DMS114 treated with DMSO at 0.1 percent for 48 hours (cell line): ENCODE measurements around the gene ZNF248.

ENCODE experiments used
- DNase-seq: peaks from one replicate; lab custom pipeline; 2025; ENCODE audit not compliant: unreplicated experiment; lab: John Stamatoyannopoulos, UW

ZNF248 gene

GRCh38 chr10:37826806-37827205, 30.6 kb downstream of the ZNF248 start:
- no peak for DNase-seq

- DNase-seq, result no peak
Measured at GRCh38 chr10:37821237-37821636, 36.2 kb downstream of the ZNF248 start.

GRCh38 chr10:37819797-37820196, 37.6 kb downstream of the ZNF248 start:
- DNase-seq, result no peak

GRCh38 chr10:37816290-37816689, 41.1 kb downstream of the ZNF248 start:
- DNase-seq, result no peak

- DNase-seq, result no peak
Measured at GRCh38 chr10:37813763-37814162, 43.6 kb downstream of the ZNF248 start.

GRCh38 chr10:37812290-37812689, 45.1 kb downstream of the ZNF248 start:
- DNase-seq, result no peak

- no peak for DNase-seq
Measured at GRCh38 chr10:37803269-37803668, 54.1 kb downstream of the ZNF248 start.

GRCh38 chr10:37801557-37801956, 55.9 kb downstream of the ZNF248 start:
- DNase-seq, result no peak

- no peak for DNase-seq
Measured at GRCh38 chr10:37794305-37794976, 63.0 kb downstream of the ZNF248 start.

- DNase-seq, result no peak
Measured at GRCh38 chr10:37789590-37789989, 67.8 kb downstream of the ZNF248 start.

- DNase-seq, result no peak
Measured at GRCh38 chr10:37784678-37785077, 72.7 kb downstream of the ZNF248 start.

- no peak for DNase-seq
Measured at GRCh38 chr10:37780536-37780935, 76.9 kb downstream of the ZNF248 start.

GRCh38 chr10:37777056-37777455, 80.4 kb downstream of the ZNF248 start:
- DNase-seq, result no peak

GRCh38 chr10:37775612-37776011, 81.8 kb downstream of the ZNF248 start:
- no peak for DNase-seq

GRCh38 chr10:37774351-37774750, 83.1 kb downstream of the ZNF248 start:
- DNase-seq, result no peak

GRCh38 chr10:37765216-37765615, 92.2 kb downstream of the ZNF248 start:
- DNase-seq, result no peak

- DNase-seq, result no peak
Measured at GRCh38 chr10:37763132-37763531, 94.3 kb downstream of the ZNF248 start.

GRCh38 chr10:37762287-37762686, 95.1 kb downstream of the ZNF248 start:
- DNase-seq, result no peak

GRCh38 chr10:37760817-37761216, 96.6 kb downstream of the ZNF248 start:
- no peak for DNase-seq

- no peak for DNase-seq
Measured at GRCh38 chr10:37758074-37758473, 99.3 kb downstream of the ZNF248 start.

GRCh38 chr10:37754538-37755323, 102.7 kb downstream of the ZNF248 start:
- DNase-seq, result peak; percentile 41

- no peak for DNase-seq
Measured at GRCh38 chr10:37752334-37752875, 105.0 kb downstream of the ZNF248 start.
